Stimulated activated naive B cell treated with anti-CD40 and anti-IgM and Interleukin-4, amounts not matched to agents 10 μg/mL and 1 μg/mL and 100 μg/mL, for 72 hours (primary cell): Measurements from ENCODE around the gene INKA2.

Experiments
- ATAC-seq, 2 donors: fragments of 150-1000 bp; cut with Tn5 transposase; replicated peaks; 2 replicates each; pipeline ENCODE4 v1.10.0; 2021; ENCODE audit warnings: moderate library complexity in 1 of 2
- DNase-seq: peaks from one replicate; pipeline ENCODE4 v3.0.0; 2021
- H3K27ac Mint-ChIP-seq: one replicate; pipeline ENCODE4 v1.8.0; 2022; ENCODE audit warnings: mild to moderate bottlenecking, mixed read lengths
- H3K27me3 Mint-ChIP-seq, 2 donors: one replicate each; pipeline ENCODE4 v1.8.0; 2022; ENCODE audit warnings: mixed read lengths in 2 of 2
- H3K36me3 Mint-ChIP-seq, 2 donors: one replicate each; pipeline ENCODE4 v1.8.0; 2022; ENCODE audit warnings: mixed read lengths in 2 of 2, mild to moderate bottlenecking in 1 of 2
- H3K4me1 Mint-ChIP-seq, 2 donors: one replicate each; pipeline ENCODE4 v1.8.0; 2022; ENCODE audit warnings: mixed read lengths in 2 of 2, mild to moderate bottlenecking in 1 of 2
- H3K4me3 Mint-ChIP-seq, 2 donors: one replicate each; pipeline ENCODE4 v1.8.0; 2022; ENCODE audit warnings: mild to moderate bottlenecking in 2 of 2, mixed read lengths in 2 of 2, moderate library complexity in 1 of 2
- H3K9me3 Mint-ChIP-seq, 2 donors: one replicate each; pipeline ENCODE4 v1.8.0; 2022; ENCODE audit warnings: mixed read lengths in 2 of 2, mild to moderate bottlenecking in 1 of 2

The INKA2 gene

DNA sequence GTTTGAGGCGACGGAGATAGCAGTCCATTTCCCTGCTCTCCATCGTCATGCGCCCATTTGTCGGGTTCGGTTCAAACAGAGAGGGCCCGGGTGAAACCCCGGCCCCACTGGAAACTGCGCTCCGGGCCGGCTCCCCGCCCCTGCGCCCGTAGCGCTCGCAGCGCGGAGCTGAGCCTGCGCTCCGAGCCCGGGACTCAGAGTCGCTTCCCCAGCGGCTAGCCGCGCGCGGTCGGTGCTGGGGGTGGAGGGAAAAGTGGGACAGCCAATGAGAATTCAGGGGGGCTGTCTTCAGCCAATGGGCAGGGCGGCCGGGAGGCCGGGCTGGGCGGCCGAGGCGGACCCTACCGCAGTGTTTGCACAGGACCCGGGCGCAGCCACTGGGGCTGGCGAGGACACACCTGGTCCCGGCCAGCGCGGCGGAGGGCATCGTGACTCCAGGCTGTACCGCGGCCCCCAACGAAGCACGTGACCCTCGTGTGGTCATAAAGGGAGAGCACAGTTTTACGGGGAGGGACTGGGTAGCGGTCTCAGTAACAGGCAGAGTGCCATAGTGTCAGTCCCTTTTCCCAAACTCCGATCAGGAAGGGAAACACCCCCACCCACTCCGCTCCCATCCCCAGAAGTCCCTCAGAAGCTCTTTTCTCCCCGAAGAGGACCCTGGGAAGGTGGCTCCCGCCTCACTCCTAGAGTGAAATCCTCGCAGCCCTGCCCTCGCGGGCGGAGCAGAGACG, at the start of gene INKA2:
Gene INKA2 (minus strand): TSS at position 202 of the 731 bp plus-strand sequence. CDS start 153 bp downstream, at position 49.
- peak within 1 kb of the TSS; percentile 91 for H3K27ac Mint-ChIP-seq
- H3K36me3 Mint-ChIP-seq = no peaks in the 10 kb centered on the region
- DNase-seq (peak; percentile 78), ATAC-seq (peak; percentile 82 to 88)
- H3K27me3 Mint-ChIP-seq = peaks cover 29 to 33% of the 10 kb centered on the region in 2 donors
- peaks cover 18 to 37% of the 10 kb centered on the region in 2 donors for H3K4me1 Mint-ChIP-seq
- peak within 1 kb of the TSS; percentile 89 to 99 for H3K4me3 Mint-ChIP-seq
- H3K9me3 Mint-ChIP-seq = no peaks in the 10 kb centered on the region

DNA sequence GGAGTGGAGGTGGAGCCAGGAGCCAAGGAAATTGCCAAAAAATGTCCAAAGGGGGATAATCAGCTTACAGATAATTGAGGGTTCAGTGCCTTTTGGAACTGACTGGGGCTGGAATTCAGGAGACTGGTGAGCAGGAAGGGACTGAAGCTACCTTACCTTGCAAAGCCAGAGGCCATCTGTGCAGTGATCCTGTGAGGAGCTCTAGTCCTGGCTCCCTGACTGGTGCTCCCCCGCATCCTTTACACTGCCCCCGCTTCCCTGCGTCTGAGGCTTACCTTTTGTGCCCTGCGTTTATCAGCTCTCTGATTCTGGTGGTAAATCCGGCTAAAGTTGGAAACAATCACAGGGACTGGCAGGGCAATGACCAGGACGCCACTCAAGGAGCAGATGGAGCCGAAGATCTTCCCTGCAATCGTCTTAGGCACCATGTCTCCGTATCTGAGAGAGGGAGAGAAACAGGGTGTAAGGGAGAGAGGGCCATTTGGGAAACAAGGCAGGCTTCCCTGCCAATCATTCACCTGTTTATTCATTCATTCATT, 47.5 kb upstream of the INKA2 start:
- no peak overlapping the region for H3K4me3 Mint-ChIP-seq
- DNase-seq (no peak), ATAC-seq (no peak)
- no peak overlapping the region for H3K27ac Mint-ChIP-seq
- peaks cover 49 to 57% of the 10 kb centered on the region in 2 donors for H3K27me3 Mint-ChIP-seq
- peaks cover 3 to 7% of the 10 kb centered on the region in 2 donors for H3K4me1 Mint-ChIP-seq
- H3K36me3 Mint-ChIP-seq = no peaks in the 10 kb centered on the region
- no peaks in the 10 kb centered on the region for H3K9me3 Mint-ChIP-seq

GRCh38 chr1:111784273-111784901, 45.2 kb upstream of the INKA2 start:
- Mint-ChIP-seq H3K4me1 (no peaks in the 10 kb centered on the region), H3K27me3 (peaks cover 34 to 51% of the 10 kb centered on the region in 2 donors), H3K4me3 (no peak overlapping the region), H3K36me3 (no peaks in the 10 kb centered on the region), H3K27ac (no peak overlapping the region), H3K9me3 (no peaks in the 10 kb centered on the region)
- no peak for ATAC-seq
- DNase-seq = no peak

GRCh38 chr1:111779546-111779945, 40.4 kb upstream of the INKA2 start:
- ATAC-seq (no peak), DNase-seq (no peak)
- Mint-ChIP-seq H3K9me3 (no peaks in the 10 kb centered on the region), H3K27me3 (peaks cover 21 to 23% of the 10 kb centered on the region in 2 donors), H3K27ac (no peak overlapping the region), H3K4me3 (no peak overlapping the region), H3K36me3 (peaks cover 0 to 12% of the 10 kb centered on the region in 2 donors), H3K4me1 (no peaks in the 10 kb centered on the region)

DNA sequence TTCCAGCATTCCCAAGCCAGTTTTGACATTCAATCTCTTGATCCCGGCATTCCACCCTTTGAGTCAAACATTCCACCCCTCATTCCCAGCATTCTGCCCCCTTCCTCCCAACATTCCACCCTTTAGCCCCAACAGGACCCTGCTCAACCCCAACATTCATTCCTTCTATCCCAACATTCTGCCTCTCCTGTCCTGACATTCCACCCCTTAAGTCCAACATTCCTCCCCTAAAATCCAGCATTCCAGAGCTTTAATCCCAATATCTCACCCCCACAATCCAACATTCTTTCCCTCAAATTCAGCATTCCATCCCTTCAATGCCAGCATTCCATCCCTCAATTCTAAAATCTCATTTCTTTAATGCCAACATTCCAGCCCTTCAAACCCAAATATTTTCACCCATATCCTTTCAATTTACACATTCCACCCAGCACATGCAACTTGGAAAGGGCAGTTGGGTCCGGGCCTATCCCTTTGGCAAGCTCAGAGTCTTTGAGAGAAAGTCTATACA, 39.4 kb upstream of the INKA2 start:
- Mint-ChIP-seq H3K36me3 (peaks cover 0 to 12% of the 10 kb centered on the region in 2 donors), H3K27me3 (peaks cover 19 to 22% of the 10 kb centered on the region in 2 donors), H3K4me3 (no peak overlapping the region), H3K27ac (no peak overlapping the region), H3K4me1 (no peaks in the 10 kb centered on the region), H3K9me3 (no peaks in the 10 kb centered on the region)
- no peak for ATAC-seq
- no peak for DNase-seq

DNA sequence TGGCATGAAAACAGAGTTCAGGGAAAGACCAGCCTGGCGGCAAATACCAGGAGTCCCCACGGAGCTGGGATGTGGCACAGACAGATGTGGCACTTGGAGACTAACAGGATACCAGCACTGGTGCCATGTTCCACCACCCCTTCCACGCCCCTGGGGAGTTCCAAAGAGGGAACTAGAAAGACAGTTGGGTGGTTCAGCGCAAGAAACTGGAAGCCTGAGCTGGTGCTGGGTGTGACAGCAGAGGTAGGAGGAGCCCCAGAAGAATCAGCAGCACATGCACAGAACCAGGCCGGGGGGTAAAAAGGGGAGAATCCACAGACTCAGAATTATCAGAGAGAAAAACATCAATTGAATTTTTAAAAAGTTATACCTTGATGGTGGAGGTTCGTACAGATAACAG, 38.9 kb upstream of the INKA2 start:
- Mint-ChIP-seq H3K27ac (no peak overlapping the region), H3K9me3 (no peaks in the 10 kb centered on the region), H3K4me1 (no peaks in the 10 kb centered on the region), H3K27me3 (peaks cover 15 to 17% of the 10 kb centered on the region in 2 donors), H3K4me3 (no peak overlapping the region), H3K36me3 (peaks cover 0 to 12% of the 10 kb centered on the region in 2 donors)
- DNase-seq (no peak), ATAC-seq (no peak)

GRCh38 chr1:111777301-111777700, 38.1 kb upstream of the INKA2 start:
- Mint-ChIP-seq H3K27me3 (peaks cover 12 to 14% of the 10 kb centered on the region in 2 donors), H3K4me1 (no peaks in the 10 kb centered on the region), H3K27ac (no peak overlapping the region), H3K36me3 (peaks cover 0 to 12% of the 10 kb centered on the region in 2 donors), H3K4me3 (no peak overlapping the region), H3K9me3 (no peaks in the 10 kb centered on the region)
- ATAC-seq (no peak), DNase-seq (no peak)

- ATAC-seq (no peak), DNase-seq (no peak)
- H3K4me3 Mint-ChIP-seq = no peak overlapping the region
- no peaks in the 10 kb centered on the region for H3K9me3 Mint-ChIP-seq
- H3K27ac Mint-ChIP-seq = no peak overlapping the region
- H3K36me3 Mint-ChIP-seq = peaks cover 0 to 15% of the 10 kb centered on the region in 2 donors
- no peaks in the 10 kb centered on the region for H3K4me1 Mint-ChIP-seq
- H3K27me3 Mint-ChIP-seq = peaks cover 12 to 14% of the 10 kb centered on the region in 2 donors
These were observed 37.7 kb upstream of the INKA2 start for GRCh38 chr1:111776861-111777260.

- no peak overlapping the region for H3K27ac Mint-ChIP-seq
- peaks cover 0 to 15% of the 10 kb centered on the region in 2 donors for H3K36me3 Mint-ChIP-seq
- no peak for DNase-seq
- no peak overlapping the region for H3K4me3 Mint-ChIP-seq
- H3K4me1 Mint-ChIP-seq = no peaks in the 10 kb centered on the region
- H3K9me3 Mint-ChIP-seq = no peaks in the 10 kb centered on the region
- no peak for ATAC-seq
- H3K27me3 Mint-ChIP-seq = peaks cover 11 to 12% of the 10 kb centered on the region in 2 donors
These were observed 37.2 kb upstream of the INKA2 start for GRCh38 chr1:111776391-111776790.

- Mint-ChIP-seq H3K27ac (no peak overlapping the region), H3K36me3 (peaks cover 0 to 15% of the 10 kb centered on the region in 2 donors), H3K4me1 (no peaks in the 10 kb centered on the region), H3K4me3 (no peak overlapping the region), H3K27me3 (peaks cover 7 to 12% of the 10 kb centered on the region in 2 donors), H3K9me3 (no peaks in the 10 kb centered on the region)
- ATAC-seq = no peak
- no peak for DNase-seq
These were observed 36.8 kb upstream of the INKA2 start for GRCh38 chr1:111775966-111776365.

DNA sequence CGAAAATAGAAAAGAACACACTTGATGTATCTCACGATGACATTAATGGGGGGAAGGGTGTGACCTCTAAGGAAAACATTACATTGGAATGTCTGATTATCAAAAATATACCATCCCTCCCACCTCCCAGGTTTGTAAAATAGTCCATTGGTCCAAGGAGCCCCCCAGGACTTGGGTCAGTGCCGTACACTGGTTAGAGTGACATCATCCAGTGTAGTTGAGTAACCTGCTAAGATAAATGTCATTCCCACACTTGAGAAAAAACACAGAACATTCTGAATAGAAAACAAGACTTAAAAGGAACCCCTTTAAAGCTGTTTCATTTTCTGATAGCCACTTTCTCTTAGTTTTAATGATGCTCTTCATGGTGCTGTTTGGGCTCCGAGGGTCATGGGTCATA, 31.7 kb upstream of the INKA2 start:
- Mint-ChIP-seq H3K36me3 (peaks cover 5 to 10% of the 10 kb centered on the region in 2 donors), H3K4me3 (no peak overlapping the region), H3K27ac (peak overlapping the region; percentile 34), H3K4me1 (no peaks in the 10 kb centered on the region), H3K9me3 (no peaks in the 10 kb centered on the region), H3K27me3 (no peaks in the 10 kb centered on the region)
- no peak for ATAC-seq
- DNase-seq = no peak

DNA sequence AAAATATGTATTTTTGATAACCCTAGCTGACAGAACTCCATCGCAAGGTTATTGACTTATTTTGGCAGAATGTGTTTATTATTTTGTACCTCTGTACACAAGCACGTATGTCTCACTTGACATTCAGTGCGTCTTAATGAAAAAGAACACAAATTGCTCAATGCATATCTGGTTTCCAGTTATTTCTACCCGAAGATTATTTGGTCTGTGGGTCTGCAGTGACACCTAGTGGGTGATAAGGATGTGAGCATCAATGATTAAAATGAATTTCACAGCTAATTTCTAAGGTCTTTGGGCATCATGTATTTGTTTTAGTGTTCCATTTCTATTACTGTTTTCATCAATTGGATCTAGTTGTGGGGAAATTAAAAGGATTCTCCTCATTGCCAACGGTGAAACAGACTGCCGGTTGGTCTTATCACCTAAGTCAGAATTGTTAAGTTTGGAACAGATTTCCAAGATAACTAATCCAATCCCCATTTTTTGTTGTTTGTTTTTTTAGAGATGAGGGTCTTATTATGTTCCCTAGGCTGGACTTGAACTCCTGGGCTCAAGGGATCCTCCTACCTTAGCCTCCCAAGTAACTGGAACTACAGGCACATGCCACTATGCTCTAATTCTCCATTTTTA, 30.4 kb upstream of the INKA2 start:
- peaks cover 8 to 21% of the 10 kb centered on the region in 2 donors for H3K36me3 Mint-ChIP-seq
- DNase-seq (no peak), ATAC-seq (peak; percentile 41 to 52)
- H3K27ac Mint-ChIP-seq = no peak overlapping the region
- no peaks in the 10 kb centered on the region for H3K27me3 Mint-ChIP-seq
- H3K4me3 Mint-ChIP-seq = no peak overlapping the region
- no peaks in the 10 kb centered on the region for H3K9me3 Mint-ChIP-seq
- peaks cover 0 to 1% of the 10 kb centered on the region in 2 donors for H3K4me1 Mint-ChIP-seq

GRCh38 chr1:111768625-111769024, 29.4 kb upstream of the INKA2 start:
- H3K27me3 Mint-ChIP-seq = no peaks in the 10 kb centered on the region
- H3K27ac Mint-ChIP-seq = peak overlapping the region; percentile 56
- no peaks in the 10 kb centered on the region for H3K9me3 Mint-ChIP-seq
- peaks cover 0 to 2% of the 10 kb centered on the region in 2 donors for H3K4me1 Mint-ChIP-seq
- no peak for DNase-seq
- no peak for ATAC-seq
- H3K36me3 Mint-ChIP-seq = peaks cover 8 to 23% of the 10 kb centered on the region in 2 donors
- H3K4me3 Mint-ChIP-seq = no peak overlapping the region

DNA sequence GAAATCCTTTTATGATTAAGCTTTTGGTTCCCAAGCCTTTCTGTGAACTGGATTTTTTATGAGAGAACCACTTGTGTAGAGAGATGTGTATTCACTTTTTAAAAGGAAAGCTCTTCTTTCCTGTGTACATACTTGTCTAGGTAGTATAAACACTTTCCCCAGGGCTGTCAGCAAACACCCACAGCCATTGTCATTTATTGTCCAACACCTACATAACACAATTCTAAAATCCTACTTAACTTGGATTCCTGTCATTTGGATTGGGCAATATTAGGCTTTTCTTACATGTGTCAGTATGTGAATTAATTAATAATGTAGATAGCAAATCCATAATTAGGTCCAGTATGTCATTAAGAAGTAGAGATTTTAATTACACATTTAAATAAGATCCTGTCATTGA, 28.8 kb upstream of the INKA2 start:
- ATAC-seq (no peak), DNase-seq (no peak)
- H3K27me3 Mint-ChIP-seq = no peaks in the 10 kb centered on the region
- no peaks in the 10 kb centered on the region for H3K9me3 Mint-ChIP-seq
- H3K27ac Mint-ChIP-seq = no peak overlapping the region
- H3K36me3 Mint-ChIP-seq = peaks cover 11 to 25% of the 10 kb centered on the region in 2 donors
- peaks cover 0 to 2% of the 10 kb centered on the region in 2 donors for H3K4me1 Mint-ChIP-seq
- H3K4me3 Mint-ChIP-seq = no peak overlapping the region
